Lower lobe of right lung (tissue), 2 donors: ENCODE data around the gene MAPK9. TPM values are rescaled to one million over a fixed set of nuclear protein-coding genes. Genes with fewer than 3 reads are reported as not detected.

Experiments used
- ATAC-seq, 2 donors: fragments of 200-7000 bp; cut with Tn5 transposase; one replicate each; pipeline ENCODE4 v1.9.1; 2020 to 2022; ENCODE audit warnings: mild to moderate bottlenecking in 2 of 2, moderate library complexity in 2 of 2
- DNase-seq: peaks from one replicate; pipeline ENCODE4 v3.0.0-alpha.2; 2020
- H3K27ac ChIP-seq: fragments of 200-600 bp; one replicate; pipeline ENCODE4 v1.8.0; 2022
- H3K27me3 ChIP-seq: fragments of 200-600 bp; one replicate; pipeline ENCODE4 v1.8.0; 2022; ENCODE audit warnings: low read depth
- H3K36me3 ChIP-seq: fragments of 200-600 bp; one replicate; pipeline ENCODE4 v1.8.0; 2022; ENCODE audit warnings: mild to moderate bottlenecking
- H3K4me1 ChIP-seq: fragments of 200-600 bp; one replicate; pipeline ENCODE4 v1.8.0; 2022
- H3K4me3 ChIP-seq: fragments of 200-600 bp; one replicate; pipeline ENCODE4 v1.8.0; 2022; ENCODE audit warnings: mild to moderate bottlenecking
- H3K9me3 ChIP-seq: fragments of 200-600 bp; one replicate; pipeline ENCODE4 v1.8.0; 2022
- intact Hi-C: fragments of 100-400 bp; cut with DNase I; formaldehyde crosslinking; loops from one replicate; pipeline ENCODE4 v1.11.0; 2022
- total RNA-seq: library from RNA; stranded (reverse); fragmentation: NEBNext Ultra II Directional; extraction: Animal tissue kit (Norgen Biotek cat#: 25700); gene quantifications from one replicate; pipeline ENCODE4 v1.2.1, GENCODE V29; 2021
- TF ChIP-seq, protein P1 (sequence below): fragments of 200-600 bp; IDR thresholded peaks from one replicate; pipeline ENCODE4 v1.8.0; 2022; ENCODE audit warnings: antibody characterized with exemption, mild to moderate bottlenecking
- donor health status: DM: no; HTN: yes; CAD: no; lungs with severe emphysema.

MAPK9 gene
- total RNA-seq, 1 donor from 2014 or later, result 43.1 TPM

DNA sequence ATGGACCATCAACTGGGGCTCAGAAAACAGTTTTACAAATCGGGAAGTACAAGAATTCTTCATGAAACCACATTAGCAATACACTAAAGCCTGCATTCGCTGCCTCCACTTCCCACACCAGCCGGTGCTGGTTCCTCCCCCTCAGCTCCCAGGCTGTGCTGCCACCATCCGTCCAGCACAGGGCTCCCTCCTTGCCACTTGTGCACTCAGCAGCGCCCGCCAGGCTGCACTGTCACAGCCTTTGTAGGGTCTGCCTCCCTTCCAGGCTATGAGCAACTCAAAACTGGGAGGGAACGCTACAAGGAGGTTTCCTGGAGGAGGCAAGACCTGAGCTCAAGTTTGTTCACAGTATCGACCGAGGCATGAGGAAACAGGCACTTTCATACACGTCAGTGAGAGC, 7.7 kb downstream of the MAPK9 start:
- H3K4me1 ChIP-seq, result no peaks in the 10 kb centered on the region
- no peaks in the 10 kb centered on the region for H3K27me3 ChIP-seq
- DNase-seq, result no peak
- TF ChIP-seq, protein P1, sequence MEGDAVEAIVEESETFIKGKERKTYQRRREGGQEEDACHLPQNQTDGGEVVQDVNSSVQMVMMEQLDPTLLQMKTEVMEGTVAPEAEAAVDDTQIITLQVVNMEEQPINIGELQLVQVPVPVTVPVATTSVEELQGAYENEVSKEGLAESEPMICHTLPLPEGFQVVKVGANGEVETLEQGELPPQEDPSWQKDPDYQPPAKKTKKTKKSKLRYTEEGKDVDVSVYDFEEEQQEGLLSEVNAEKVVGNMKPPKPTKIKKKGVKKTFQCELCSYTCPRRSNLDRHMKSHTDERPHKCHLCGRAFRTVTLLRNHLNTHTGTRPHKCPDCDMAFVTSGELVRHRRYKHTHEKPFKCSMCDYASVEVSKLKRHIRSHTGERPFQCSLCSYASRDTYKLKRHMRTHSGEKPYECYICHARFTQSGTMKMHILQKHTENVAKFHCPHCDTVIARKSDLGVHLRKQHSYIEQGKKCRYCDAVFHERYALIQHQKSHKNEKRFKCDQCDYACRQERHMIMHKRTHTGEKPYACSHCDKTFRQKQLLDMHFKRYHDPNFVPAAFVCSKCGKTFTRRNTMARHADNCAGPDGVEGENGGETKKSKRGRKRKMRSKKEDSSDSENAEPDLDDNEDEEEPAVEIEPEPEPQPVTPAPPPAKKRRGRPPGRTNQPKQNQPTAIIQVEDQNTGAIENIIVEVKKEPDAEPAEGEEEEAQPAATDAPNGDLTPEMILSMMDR, result no peak
- intact Hi-C loops, result no loop called here
- no peak overlapping the region for H3K27ac ChIP-seq
- H3K9me3 ChIP-seq, result peaks cover 7% of the 10 kb centered on the region
- peaks cover 29% of the 10 kb centered on the region for H3K36me3 ChIP-seq
- no peak overlapping the region for H3K4me3 ChIP-seq
- no peak for ATAC-seq

DNA sequence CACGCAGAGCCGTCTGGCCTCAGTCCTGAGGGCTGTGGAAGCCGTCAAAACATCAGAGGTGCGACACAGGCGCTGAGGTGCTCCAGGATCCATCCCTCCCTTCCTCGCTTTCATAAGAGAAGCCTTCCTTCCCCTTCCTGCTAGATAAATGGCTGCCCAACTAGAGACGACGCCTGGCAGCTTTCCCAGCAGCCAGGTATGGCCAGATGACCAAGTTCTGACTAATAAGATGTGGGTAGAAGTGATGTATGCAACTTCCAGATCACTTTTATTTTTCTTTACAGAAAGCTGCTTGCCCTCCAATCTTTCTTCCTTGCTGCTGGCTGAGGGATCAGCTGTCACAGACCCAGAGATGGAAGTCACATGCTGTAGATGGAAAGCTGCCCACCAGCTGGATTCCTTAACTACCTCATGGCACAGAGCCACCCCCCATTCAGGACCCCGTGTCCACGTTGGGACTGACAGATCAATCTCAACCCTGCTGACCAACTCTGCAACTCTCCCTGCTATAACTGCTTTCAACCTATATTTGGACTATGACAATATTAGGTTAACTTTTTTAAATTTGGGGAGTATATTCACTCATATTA, 8.8 kb downstream of the MAPK9 start:
- Histone ChIP-seq H3K36me3 (peaks cover 40% of the 10 kb centered on the region), H3K27ac (no peak overlapping the region), H3K4me3 (no peak overlapping the region), H3K4me1 (no peaks in the 10 kb centered on the region), H3K9me3 (peaks cover 7% of the 10 kb centered on the region), H3K27me3 (no peaks in the 10 kb centered on the region)
- TF ChIP-seq, protein P1, result no peak
- ATAC-seq (no peak), DNase-seq (no peak)
- intact Hi-C loops, result no loop called here

DNA sequence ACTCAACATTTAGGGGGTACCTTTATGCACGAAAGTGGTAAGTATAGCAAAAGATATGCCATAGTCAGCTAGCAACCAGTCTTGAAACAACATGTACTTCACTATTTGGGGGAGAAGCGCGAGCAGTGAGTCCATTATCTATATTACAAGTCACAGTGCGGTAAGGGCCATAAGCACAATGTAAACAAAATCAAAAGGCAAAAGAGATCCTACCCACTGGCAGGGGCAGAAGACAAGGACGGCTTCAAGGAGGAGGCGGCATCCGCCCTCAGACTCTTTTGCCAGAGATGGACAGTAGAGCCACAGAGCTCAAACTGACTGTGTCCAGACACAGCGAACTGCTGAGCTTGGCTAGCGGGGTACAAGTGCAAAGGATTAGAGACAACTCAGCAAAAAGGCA, 9.6 kb downstream of the MAPK9 start:
- H3K36me3 ChIP-seq, result peaks cover 45% of the 10 kb centered on the region
- ATAC-seq, result no peak
- intact Hi-C loops, result no loop called here

DNA sequence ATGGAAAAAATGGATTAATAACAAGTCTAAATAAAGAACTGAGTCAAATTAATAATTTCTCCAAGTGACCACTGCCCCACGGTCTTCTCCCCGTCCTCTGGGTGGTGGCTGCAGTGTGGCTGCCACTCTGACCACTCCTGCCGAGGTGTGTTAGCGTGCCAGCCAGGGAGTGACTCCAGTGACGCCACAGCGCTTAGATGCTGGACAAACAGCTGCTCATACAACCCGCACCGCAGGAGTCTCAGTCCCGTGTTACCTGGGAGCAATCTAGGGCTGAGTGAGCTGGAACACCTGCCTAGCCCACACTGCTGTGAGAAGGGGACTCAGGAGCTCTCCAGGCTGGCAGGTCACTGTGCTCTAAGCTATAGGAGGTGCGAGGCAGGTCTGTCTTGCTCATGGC, 10.2 kb downstream of the MAPK9 start:
- DNase-seq (no peak), ATAC-seq (peak in 1 of 2 donors; percentile 29)
- Histone ChIP-seq H3K27me3 (no peaks in the 10 kb centered on the region), H3K4me3 (no peak overlapping the region), H3K4me1 (no peaks in the 10 kb centered on the region), H3K27ac (no peak overlapping the region), H3K9me3 (peaks cover 7% of the 10 kb centered on the region), H3K36me3 (peaks cover 47% of the 10 kb centered on the region)
- TF ChIP-seq, protein P1, result no peak
- intact Hi-C loops, result no loop called here

More for the DNA sequence above, 9.6 kb downstream of the MAPK9 start:
- Histone ChIP-seq H3K4me3 (no peak overlapping the region), H3K9me3 (peaks cover 7% of the 10 kb centered on the region), H3K27me3 (no peaks in the 10 kb centered on the region), H3K27ac (no peak overlapping the region), H3K4me1 (no peaks in the 10 kb centered on the region)
- TF ChIP-seq, protein P1, result no peak
- DNase-seq, result no peak

DNA sequence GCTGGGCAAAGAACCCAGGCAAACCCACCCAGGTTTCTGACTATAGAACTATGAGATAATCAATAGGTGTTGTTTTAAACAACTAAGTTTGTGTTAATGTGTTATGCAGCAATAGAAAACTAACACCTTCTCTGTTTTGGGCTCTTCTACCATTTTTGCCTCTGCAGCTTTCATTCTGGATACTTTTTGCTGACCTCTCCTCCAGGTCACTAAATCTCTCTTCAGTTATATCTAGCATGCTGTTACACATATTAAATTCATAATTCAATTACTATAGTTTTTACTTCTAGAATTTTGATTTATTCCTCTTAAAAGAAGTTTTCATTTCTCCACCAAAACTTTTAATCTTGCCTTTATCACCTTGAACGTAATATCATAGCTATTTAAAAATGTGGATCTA, 17.2 kb downstream of the MAPK9 start:
- DNase-seq (no peak), ATAC-seq (no peak)
- Histone ChIP-seq H3K27me3 (no peaks in the 10 kb centered on the region), H3K27ac (no peak overlapping the region), H3K4me3 (no peak overlapping the region), H3K36me3 (peaks cover 41% of the 10 kb centered on the region), H3K4me1 (no peaks in the 10 kb centered on the region), H3K9me3 (peaks cover 53% of the 10 kb centered on the region)
- TF ChIP-seq, protein P1, result no peak
- intact Hi-C loops, result no loop called here
